Smooth muscle cell (in vitro differentiated cells): Measurements from ENCODE around the gene GAGE12J. TPM values are rescaled to one million over a fixed set of nuclear protein-coding genes. Genes with fewer than 3 reads are reported as not detected.
"Not testable (repeated sequence)": the region's sequence is repeated elsewhere in the genome, so short reads cannot be mapped to it uniquely, and the experiment has no call there.

Experiments used
- DNase-seq: peaks from one replicate; lab custom pipeline; 2025; ENCODE audit not compliant: unreplicated experiment; lab: John Stamatoyannopoulos, UW
- H2AFZ ChIP-seq: fragments of 200-600 bp; sonication (generic); 2 replicates; pipeline ENCODE4 v1.6.0; 2016; ENCODE audit warnings: antibody characterized with exemption, low read depth, mild to moderate bottlenecking
- H3F3A ChIP-seq: fragments of 200-600 bp; sonication (generic); 2 replicates; pipeline ENCODE4 v1.6.0; 2017; ENCODE audit warnings: antibody characterized with exemption, low read depth
- H3K27ac ChIP-seq: fragments of 200-600 bp; sonication (generic); 2 replicates; pipeline ENCODE4 v1.5.1; 2016; ENCODE audit warnings: low read depth, mild to moderate bottlenecking
- H3K27me3 ChIP-seq: fragments of 200-600 bp; sonication (generic); 2 replicates; pipeline ENCODE4 v1.6.1; 2016; ENCODE audit warnings: low read depth, mild to moderate bottlenecking
- H3K36me3 ChIP-seq: fragments of 200-600 bp; sonication (generic); 2 replicates; pipeline ENCODE4 v1.5.1; 2016; ENCODE audit warnings: low read depth
- H3K4me1 ChIP-seq: fragments of 200-600 bp; sonication (generic); 2 replicates; pipeline ENCODE4 v1.5.1; 2016; ENCODE audit warnings: low read depth
- H3K4me2 ChIP-seq: fragments of 200-600 bp; sonication (generic); 2 replicates; pipeline ENCODE4 v1.6.0; 2016; ENCODE audit warnings: mild to moderate bottlenecking
- H3K4me3 ChIP-seq: fragments of 200-600 bp; sonication (generic); 2 replicates; pipeline ENCODE4 v1.5.1; 2016; ENCODE audit warnings: mild to moderate bottlenecking
- H3K79me2 ChIP-seq: fragments of 200-600 bp; sonication (generic); 2 replicates; pipeline ENCODE4 v1.6.0; 2016; ENCODE audit warnings: low read depth, mild to moderate bottlenecking
- H3K9ac ChIP-seq: fragments of 200-600 bp; sonication (generic); 2 replicates; pipeline ENCODE4 v1.6.0; 2016; ENCODE audit warnings: low read depth
- H3K9me3 ChIP-seq: fragments of 200-600 bp; sonication (generic); replicated peaks from 2 replicates; pipeline ENCODE4 v1.5.1; 2016; ENCODE audit warnings: low read depth
- H4K20me1 ChIP-seq: fragments of 200-600 bp; sonication (generic); 2 replicates; pipeline ENCODE4 v1.6.0; 2016; ENCODE audit warnings: low read depth
- WGBS: methylation state at CpG from one replicate; pipeline ENCODE4 v1.1.7; 2016; ENCODE audit warnings: low lambda C conversion rate; 5-methylcytosine and 5-hydroxymethylcytosine counted together
- polyA plus RNA-seq: library from polyadenylated mRNA; unstranded; fragments of >200 nt; fragmentation: Nextera tagmentation; extraction: Ambion mirVana; gene quantifications from 2 replicates; pipeline ENCODE4 v1.2.1, GENCODE V29; 2016
- total RNA-seq: library from RNA; depleted of rRNA; stranded (reverse); fragments of >200 nt; gene quantifications from 2 replicates; pipeline ENCODE4 v1.2.3, GENCODE V29; 2014
- TF ChIP-seq, protein P1 (sequence below): fragments of 200-600 bp; sonication (generic); IDR thresholded peaks from 2 replicates; pipeline ENCODE4 v1.5.1; 2017; ENCODE audit warnings: borderline replicate concordance, mild to moderate bottlenecking, antibody characterized with exemption; ENCODE audit not compliant: insufficient read depth, poor library complexity, severe bottlenecking

The GAGE12J gene
- total and polyA plus RNA-seq, 2 experiments from 2014 or later: not detected

- no peak for DNase-seq
- 52% methylated on average over 8 of the region's 8 CpGs for WGBS
- Histone ChIP-seq H3K36me3 (no peaks in the 10 kb centered on the region), H2AFZ (peak overlapping the region; percentile 65), H3K9ac (peak overlapping the region; percentile 40), H3K27ac (no peak overlapping the region), H3K4me2 (peak overlapping the region; percentile 81), H3F3A (no peaks in the 10 kb centered on the region), H3K4me3 (peak overlapping the region; percentile 36), H3K9me3 (no peaks in the 10 kb centered on the region), H3K27me3 (no peaks in the 10 kb centered on the region), H4K20me1 (no peaks in the 10 kb centered on the region), H3K79me2 (no peaks in the 10 kb centered on the region), H3K4me1 (no peaks in the 10 kb centered on the region)
- TF ChIP-seq, protein P1, sequence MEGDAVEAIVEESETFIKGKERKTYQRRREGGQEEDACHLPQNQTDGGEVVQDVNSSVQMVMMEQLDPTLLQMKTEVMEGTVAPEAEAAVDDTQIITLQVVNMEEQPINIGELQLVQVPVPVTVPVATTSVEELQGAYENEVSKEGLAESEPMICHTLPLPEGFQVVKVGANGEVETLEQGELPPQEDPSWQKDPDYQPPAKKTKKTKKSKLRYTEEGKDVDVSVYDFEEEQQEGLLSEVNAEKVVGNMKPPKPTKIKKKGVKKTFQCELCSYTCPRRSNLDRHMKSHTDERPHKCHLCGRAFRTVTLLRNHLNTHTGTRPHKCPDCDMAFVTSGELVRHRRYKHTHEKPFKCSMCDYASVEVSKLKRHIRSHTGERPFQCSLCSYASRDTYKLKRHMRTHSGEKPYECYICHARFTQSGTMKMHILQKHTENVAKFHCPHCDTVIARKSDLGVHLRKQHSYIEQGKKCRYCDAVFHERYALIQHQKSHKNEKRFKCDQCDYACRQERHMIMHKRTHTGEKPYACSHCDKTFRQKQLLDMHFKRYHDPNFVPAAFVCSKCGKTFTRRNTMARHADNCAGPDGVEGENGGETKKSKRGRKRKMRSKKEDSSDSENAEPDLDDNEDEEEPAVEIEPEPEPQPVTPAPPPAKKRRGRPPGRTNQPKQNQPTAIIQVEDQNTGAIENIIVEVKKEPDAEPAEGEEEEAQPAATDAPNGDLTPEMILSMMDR: no peak
Measured at GRCh38 chrX:49309401-49309981, 12.3 kb upstream of the GAGE12J start.

DNA sequence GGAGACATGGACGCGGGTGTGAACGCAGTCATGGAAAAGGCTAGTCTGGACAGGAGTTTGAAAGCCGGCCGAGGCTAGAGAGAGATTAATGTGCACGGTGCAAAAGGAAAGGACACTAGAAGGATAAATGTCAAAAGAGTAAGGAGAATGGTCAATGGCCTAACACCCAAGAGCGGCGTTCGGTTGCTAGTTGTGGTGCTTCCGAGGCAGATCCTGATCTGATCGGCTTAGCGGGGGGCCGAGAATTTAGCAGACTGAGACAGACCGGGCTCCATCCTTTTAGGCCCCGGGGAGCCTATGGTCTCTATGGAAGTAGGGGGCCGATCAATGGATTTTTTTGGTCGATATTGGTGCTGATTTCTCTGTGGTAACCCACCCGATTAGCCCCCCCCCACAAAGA, 11.5 kb upstream of the GAGE12J start:
- Histone ChIP-seq H3K4me1 (no peaks in the 10 kb centered on the region), H2AFZ (peak overlapping the region; percentile 65)
- 66% methylated on average over 18 of the region's 18 CpGs for WGBS

DNA sequence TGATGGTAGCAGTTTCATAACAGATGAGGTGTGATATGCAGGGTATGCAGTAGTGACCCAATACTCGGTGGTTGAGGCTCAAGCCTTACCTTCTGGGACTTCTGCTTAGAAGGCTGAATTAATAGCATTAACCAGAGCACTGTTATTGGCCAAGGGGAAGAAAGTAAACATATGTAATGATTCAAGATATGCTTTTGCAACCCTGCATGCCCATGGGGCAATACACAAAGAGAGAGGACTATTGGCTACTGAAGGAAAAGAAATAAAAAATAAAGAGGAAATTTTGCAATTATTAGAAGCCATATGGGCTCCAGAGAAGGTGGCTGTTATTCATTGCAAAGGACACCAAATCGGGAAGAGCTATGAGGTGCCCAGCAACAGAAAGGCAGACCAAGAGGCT, 9.7 kb upstream of the GAGE12J start:
- Histone ChIP-seq H3K9ac (no peak overlapping the region), H4K20me1 (no peaks in the 10 kb centered on the region), H3K4me3 (no peak overlapping the region), H3F3A (no peaks in the 10 kb centered on the region), H3K27me3 (no peaks in the 10 kb centered on the region), H3K4me1 (no peaks in the 10 kb centered on the region), H3K79me2 (no peaks in the 10 kb centered on the region), H2AFZ (no peak overlapping the region), H3K36me3 (no peaks in the 10 kb centered on the region), H3K27ac (no peak overlapping the region), H3K4me2 (no peak overlapping the region), H3K9me3 (no peaks in the 10 kb centered on the region)
- no peak for DNase-seq
- TF ChIP-seq, protein P1: no peak
- 76% methylated on average over 2 of the region's 2 CpGs for WGBS

More for the DNA sequence above, 11.5 kb upstream of the GAGE12J start:
- no peak overlapping the region for H3K27ac ChIP-seq
- TF ChIP-seq, protein P1: no peak
- no peaks in the 10 kb centered on the region for H3F3A ChIP-seq
- no peaks in the 10 kb centered on the region for H3K9me3 ChIP-seq
- H3K27me3 ChIP-seq: no peaks in the 10 kb centered on the region
- no peaks in the 10 kb centered on the region for H3K36me3 ChIP-seq
- no peaks in the 10 kb centered on the region for H4K20me1 ChIP-seq
- peak overlapping the region; percentile 81 for H3K4me2 ChIP-seq
- no peak for DNase-seq
- H3K79me2 ChIP-seq: no peaks in the 10 kb centered on the region
- H3K9ac ChIP-seq: no peak overlapping the region
- no peak overlapping the region for H3K4me3 ChIP-seq

DNA sequence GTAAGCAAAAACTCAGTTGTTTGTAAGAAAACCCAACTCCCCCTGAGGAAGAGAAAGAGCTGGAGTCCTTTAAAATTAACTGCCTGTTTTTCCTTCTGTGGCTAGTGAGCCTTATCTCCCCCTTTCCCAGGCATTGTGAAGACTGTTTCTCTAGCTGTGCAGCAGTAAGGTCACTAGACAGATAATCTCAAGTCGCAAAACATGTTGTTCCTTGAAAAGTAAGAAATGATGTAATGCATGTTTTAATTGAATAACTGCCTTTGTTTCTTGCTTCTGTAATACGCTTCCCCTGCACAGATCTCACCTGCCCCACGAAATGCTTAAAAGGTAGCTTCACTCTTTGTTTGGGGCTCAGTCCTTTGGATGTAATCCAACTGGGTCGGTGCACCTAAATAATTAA, 5.8 kb upstream of the GAGE12J start:
- Histone ChIP-seq H3K36me3 (no peaks in the 10 kb centered on the region), H3K9ac (no peak overlapping the region), H3K9me3 (no peaks in the 10 kb centered on the region), H3K27me3 (no peaks in the 10 kb centered on the region), H3K4me3 (no peak overlapping the region), H3K4me2 (no peak overlapping the region), H3K27ac (no peak overlapping the region), H3F3A (no peaks in the 10 kb centered on the region), H3K79me2 (no peaks in the 10 kb centered on the region), H3K4me1 (no peaks in the 10 kb centered on the region), H2AFZ (no peak overlapping the region), H4K20me1 (no peaks in the 10 kb centered on the region)
- TF ChIP-seq, protein P1: no peak
- 71% methylated on average over 4 of the region's 4 CpGs for WGBS
- DNase-seq: no peak

DNA sequence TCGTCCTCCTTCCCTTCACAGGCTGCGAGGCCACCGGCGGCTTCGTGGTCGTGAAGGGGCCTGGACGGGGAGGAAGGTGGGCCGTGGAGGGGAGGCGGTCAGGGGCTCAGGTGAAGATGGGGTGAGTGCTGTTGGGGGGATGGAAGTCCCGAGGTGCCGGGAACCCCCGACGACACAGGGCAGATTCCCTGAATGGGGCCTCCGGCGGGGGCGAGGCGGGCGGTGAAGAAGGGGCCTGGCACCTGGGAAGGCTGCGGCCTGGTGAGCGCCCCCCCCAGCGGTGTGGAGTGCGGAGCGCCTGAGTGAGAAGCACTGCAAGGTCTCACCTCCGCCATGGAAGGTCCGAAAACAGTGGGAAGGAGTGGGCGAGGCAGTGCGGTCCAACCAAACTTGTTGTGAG, 429 bp downstream of the GAGE12J start:
- not testable (repeated sequence) for H3K27ac ChIP-seq, H3K9ac ChIP-seq, H3K4me3 ChIP-seq, H3K36me3 ChIP-seq, H4K20me1 ChIP-seq, H3K27me3 ChIP-seq, H3K9me3 ChIP-seq, H3K79me2 ChIP-seq, H2AFZ ChIP-seq, DNase-seq, H3F3A ChIP-seq, H3K4me2 ChIP-seq, H3K4me1 ChIP-seq
- WGBS: no CpG with 5 or more reads among the region's 27 CpGs
